OCI-LY7 (cell line): ENCODE data around the gene TUBE1. TPM values are rescaled to one million over a fixed set of nuclear protein-coding genes. Genes with fewer than 3 reads are reported as not detected.

Source experiments
- BruUV-seq: library from RNA; stranded (reverse); fragments of 400-500 nt; replicated peaks from 2 replicates; lab custom pipeline; 2021; lab: Mats Ljungman, UMichigan
- CTCF ChIA-PET: fragments of 300-600 bp; sonication (Branson Sonifier 250); formaldehyde crosslinking; loops from one replicate; lab custom pipeline; 2022; ENCODE audit warnings: antibody characterized with exemption; ENCODE audit not compliant: unreplicated experiment; lab: Charles Lee
- POLR2A ChIA-PET: fragments of 300-600 bp; sonication (Branson Sonifier 250); formaldehyde crosslinking; loops from one replicate; lab custom pipeline; 2022; ENCODE audit warnings: antibody characterized with exemption; lab: Charles Lee
- DNase-seq: peaks from one replicate; pipeline ENCODE4 v3.0.0-alpha.2; 2015; ENCODE audit warnings: low spot score
- H2AFZ ChIP-seq: fragments of 200-600 bp; sonication (generic), shearing (Covaris generic); 2 replicates; pipeline ENCODE4 v1.6.1; 2014; ENCODE audit warnings: mild to moderate bottlenecking, antibody characterized with exemption, low read length, moderate library complexity
- H3K27ac ChIP-seq: fragments of 200-600 bp; sonication (generic); 2 replicates; pipeline ENCODE4 v1.5.1; 2014; ENCODE audit warnings: mixed run types, low read depth, mild to moderate bottlenecking, moderate library complexity, low read length, inconsistent platforms; ENCODE audit not compliant: poor library complexity, severe bottlenecking
- H3K36me3 ChIP-seq: fragments of 200-600 bp; sonication (generic); 2 replicates; pipeline ENCODE4 v1.6.1; 2014; ENCODE audit warnings: mild to moderate bottlenecking, antibody characterized with exemption, low read length, moderate library complexity, mixed read lengths; ENCODE audit not compliant: insufficient read depth
- H3K4me1 ChIP-seq: fragments of 200-600 bp; sonication (generic); 2 replicates; pipeline ENCODE4 v1.5.1; 2014; ENCODE audit warnings: mild to moderate bottlenecking, low read length; ENCODE audit not compliant: insufficient read depth, poor library complexity, severe bottlenecking
- H3K4me2 ChIP-seq: fragments of 200-600 bp; sonication (generic); 2 replicates; pipeline ENCODE4 v1.6.1; 2014; ENCODE audit warnings: mild to moderate bottlenecking, low read length
- H3K4me3 ChIP-seq: fragments of 200-600 bp; sonication (generic); 2 replicates; pipeline ENCODE4 v1.5.1; 2014; ENCODE audit warnings: mild to moderate bottlenecking, low read depth, low read length; ENCODE audit not compliant: poor library complexity, severe bottlenecking
- H3K79me2 ChIP-seq: fragments of 200-600 bp; sonication (generic); 2 replicates; pipeline ENCODE4 v1.6.1; 2016; ENCODE audit warnings: low read depth, mild to moderate bottlenecking, low read length, moderate library complexity, mixed read lengths; ENCODE audit not compliant: insufficient read depth
- H3K9me2 ChIP-seq: fragments of 200-600 bp; sonication (generic); 2 replicates; pipeline ENCODE4 v1.6.1; 2016; ENCODE audit warnings: mild to moderate bottlenecking, low read length, mixed read lengths; ENCODE audit not compliant: insufficient read depth
- H3K9me3 ChIP-seq: fragments of 200-600 bp; sonication (generic); 2 replicates; pipeline ENCODE4 v1.6.1; 2014; ENCODE audit warnings: mild to moderate bottlenecking, mixed run types, low read length, mixed read lengths
- H4K20me1 ChIP-seq: fragments of 200-600 bp; sonication (generic); 2 replicates; pipeline ENCODE4 v1.6.1; 2014; ENCODE audit warnings: mild to moderate bottlenecking, antibody characterized with exemption, low read length, moderate library complexity, mixed read lengths; ENCODE audit not compliant: insufficient read depth
- CTCF ChIP-seq: fragments of 200-600 bp; sonication (generic); conservative IDR thresholded peaks from 2 replicates; pipeline ENCODE4 v1.5.1; 2014; ENCODE audit warnings: mild to moderate bottlenecking, antibody characterized with exemption, low read length, moderate library complexity, mixed read lengths
- EZH2phosphoT487 ChIP-seq: fragments of 200-600 bp; sonication (generic); IDR thresholded peaks from 2 replicates; pipeline ENCODE4 v1.6.1; 2018; ENCODE audit warnings: low read depth, borderline replicate concordance, mild to moderate bottlenecking, mixed run types, antibody characterized with exemption, low read length, moderate library complexity, mixed read lengths
- intact Hi-C: fragments of 100-400 bp; cut with micrococcal nuclease; formaldehyde crosslinking; loops from one replicate; pipeline ENCODE4 v1.10.0; 2022; ENCODE audit not compliant: unreplicated experiment
- total RNA-seq, 2 experiments: library from RNA; depleted of rRNA in 1 of 2; stranded (reverse); fragments of >200 nt in 1 of 2; shearing (Covaris generic) in 1 of 2; gene quantifications; 2 replicates each; pipeline ENCODE4 v1.2.3, GENCODE V29; 2014 to 2022

TUBE1 gene
- total RNA-seq, 2 experiments from 2014 or later: 27.9 to 32.6 TPM

- H3K4me2 ChIP-seq: peak overlapping the region; percentile 93
- H3K36me3 ChIP-seq: peaks cover 30% of the 10 kb centered on the region
- peak; percentile 50 for DNase-seq
- H3K27ac ChIP-seq: peak overlapping the region; percentile 49
- no peaks in the 10 kb centered on the region for H4K20me1 ChIP-seq
- peak overlapping the region; percentile 78 for H3K4me3 ChIP-seq
- no peaks in the 10 kb centered on the region for H3K9me3 ChIP-seq
- peaks cover 7% of the 10 kb centered on the region; the same call in 1 of the 2 replicates for H3K79me2 ChIP-seq
- POLR2A ChIA-PET: interaction anchor here (0.8 to 3.6 kb wide), 12 partner anchors 10 to 1864 kb away, joined by 3 to 32 read pairs (median 6); no protein-coding TSS in a partner anchor
- H3K4me1 ChIP-seq: peaks cover 6% of the 10 kb centered on the region
- intact Hi-C loops: loop anchor here (1.0 kb wide), 1 partner anchor 77 kb away; no protein-coding TSS in a partner anchor
- H3K9me2 ChIP-seq: no peaks in the 10 kb centered on the region
- H2AFZ ChIP-seq: peak overlapping the region; percentile 100
- BruUV-seq: TSS peak; percentile 73
- TF ChIP-seq CTCF: peak; percentile 70
- no peak for TF ChIP-seq EZH2phosphoT487
- CTCF ChIA-PET: interaction anchor here (1.3 to 1.5 kb wide), 2 partner anchors 10 to 45 kb away, joined by 4 to 5 read pairs; no protein-coding TSS in a partner anchor
Measured at GRCh38 chr6:112086744-112087135, 542 bp downstream of the TUBE1 start.

- Histone ChIP-seq H3K4me1 (peaks cover 6% of the 10 kb centered on the region), H3K27ac (no peak overlapping the region), H4K20me1 (no peaks in the 10 kb centered on the region), H3K9me2 (no peaks in the 10 kb centered on the region), H2AFZ (no peak overlapping the region), H3K36me3 (peaks cover 34% of the 10 kb centered on the region), H3K79me2 (peaks cover 7% of the 10 kb centered on the region; the same call in 1 of the 2 replicates), H3K4me3 (no peak overlapping the region), H3K9me3 (no peaks in the 10 kb centered on the region), H3K4me2 (no peak overlapping the region)
- no peak for DNase-seq
- ChIA-PET CTCF (no interaction called here), POLR2A (interaction anchor here (0.5 to 3.6 kb wide), 8 partner anchors 11 to 1373 kb away, joined by 3 to 32 read pairs (median 4); no protein-coding TSS in a partner anchor)
- TF ChIP-seq CTCF (no peak), EZH2phosphoT487 (no peak)
- intact Hi-C loops: loop anchor here (1.0 kb wide), 1 partner anchor 78 kb away; no protein-coding TSS in a partner anchor
- no TSS peak for BruUV-seq
Measured at GRCh38 chr6:112085286-112086065, 1.8 kb downstream of the TUBE1 start.
